Stomach (tissue), 9 donors: ENCODE results near the gene GPR34. TPM values are rescaled to one million over a fixed set of nuclear protein-coding genes. Genes with fewer than 3 reads are reported as not detected.

Experiments used
- DNase-seq, 2 donors: peaks; one replicate each; pipeline versions ENCODE4 v3.0.0 to v3.0.0-alpha.2; 2013 to 2019
- H3K27ac ChIP-seq, 5 donors: fragments of 200-600 bp in 4 of 5; sonication (generic) in 4 of 5; one replicate each; pipeline ENCODE4 v1.5.1; 2013 to 2019; ENCODE audit warnings: mild to moderate bottlenecking in 1 of 5, moderate library complexity in 1 of 5
- H3K27me3 ChIP-seq, 3 donors: fragments of 200-600 bp; sonication (generic); one replicate each; pipeline ENCODE4 v1.5.1; 2017 to 2019; ENCODE audit warnings: mixed run types in 1 of 3
- H3K36me3 ChIP-seq, 4 donors: fragments of 200-600 bp; sonication (generic); 1 replicate in 3 of 4; 2 replicates in 1 of 4; pipeline ENCODE4 v1.5.1; 2016 to 2019
- H3K4me1 ChIP-seq, 4 donors: fragments of 200-600 bp; sonication (generic); one replicate each; pipeline ENCODE4 v1.5.1; 2016 to 2019
- H3K4me3 ChIP-seq, 4 donors: fragments of 200-600 bp; sonication (generic) in 3 of 4; one replicate each; pipeline ENCODE4 v1.5.1; 2016 to 2019; ENCODE audit warnings: mild to moderate bottlenecking in 1 of 4
- H3K9me3 ChIP-seq, 4 donors: fragments of 200-600 bp; sonication (generic); one replicate each; pipeline ENCODE4 v1.5.1; 2016 to 2019
- CTCF ChIP-seq, 7 experiments: fragments of 450-650 bp in 4 of 7; fragments of 200-600 bp in 3 of 7; sonication (generic) in 3 of 7; IDR thresholded peaks; one replicate each; pipeline ENCODE4 v1.5.1; 2016 to 2019; ENCODE audit warnings: antibody characterized with exemption in 7 of 7, control low read depth in 2 of 7, mild to moderate bottlenecking in 1 of 7
- EP300 ChIP-seq: sonication (generic); formaldehyde crosslinking; IDR thresholded peaks from one replicate; pipeline ENCODE4 v1.6.1; 2017; ENCODE audit warnings: antibody characterized with exemption
- POLR2A ChIP-seq, 4 donors: fragments of 450-650 bp; IDR thresholded peaks; one replicate each; pipeline ENCODE4 v1.6.1; 2016; ENCODE audit warnings: antibody characterized with exemption in 4 of 4, control low read depth in 2 of 4, mild to moderate bottlenecking in 1 of 4, moderate library complexity in 1 of 4
- POLR2AphosphoS5 ChIP-seq, 3 donors: sonication (generic); formaldehyde crosslinking; IDR thresholded peaks; one replicate each; pipeline ENCODE4 v1.6.1; 2016; ENCODE audit warnings: antibody characterized with exemption in 3 of 3
- WGBS, 5 donors: extraction: QIAGEN DNeasy Blood & Tissue Kit in 3 of 5; methylation state at CpG; one replicate each; pipeline versions ENCODE4 v1.1.5 to v1.1.7; 2013 to 2018; 5-methylcytosine and 5-hydroxymethylcytosine counted together
- intact Hi-C: fragments of 100-400 bp; cut with DNase I; formaldehyde crosslinking; loops from one replicate; pipeline ENCODE4 v1.15.1; 2023; ENCODE audit warnings: low total_unique reads
- polyA plus RNA-seq, 3 donors: library from polyadenylated mRNA; stranded (reverse); fragments of 200-250 nt; gene quantifications; one replicate each; pipeline ENCODE4 v1.2.3, GENCODE V29; 2013
- small RNA-seq, 4 donors: library from RNA; depleted of rRNA; stranded (forward); fragments of <200 nt; gene quantifications; one replicate each; pipeline ENCODE3, GENCODE V24; 2016
- total RNA-seq, 5 donors: library from RNA; depleted of rRNA; stranded (reverse); fragments of >200 nt; gene quantifications; one replicate each; pipeline versions ENCODE4 v1.1.0 to v1.2.3, GENCODE V29; 2014 to 2016
- donor health status: healthy with polysubstance abuse.
- donor health status: Bipolar disorder and iron deficiency.
- donor health status: healthy.

GPR34 gene
- total and polyA plus RNA-seq, 8 donors, result 0.45 to 10.1 (median 6.2) TPM; not detected in 1

- TF ChIP-seq POLR2AphosphoS5 (IDR thresholded peaks at IDR 0.05) (no peak), EP300 (no peak), CTCF (IDR thresholded peaks at IDR 0.05) (no peak), POLR2A (IDR thresholded peaks at IDR 0.05) (no peak)
- H3K36me3 ChIP-seq, result no peaks in the 10 kb centered on the region
- H3K27me3 ChIP-seq, result no peaks in the 10 kb centered on the region
- H3K9me3 ChIP-seq, result no peaks in the 10 kb centered on the region
- intact Hi-C loops, result no loop called here
- no peak overlapping the region for H3K4me3 ChIP-seq
- peak in 1 of 2 donors; percentile 18 for DNase-seq
- 42 to 75% (median 67%) methylated on average over 1 of the region's 1 CpG for WGBS, 5 donors
- no peaks in the 10 kb centered on the region for H3K4me1 ChIP-seq
- H3K27ac ChIP-seq, result peak overlapping the region in 1 of 5 donors; percentile 12
Observed at GRCh38 chrX:41733939-41734338, 45.2 kb downstream of the GPR34 start.

GRCh38 chrX:41734530-41734929, 45.8 kb downstream of the GPR34 start:
- intact Hi-C loops, result no loop called here
- H3K27ac ChIP-seq, result no peak overlapping the region
- WGBS, 5 donors, result 12 to 33% (median 21%) methylated on average over 1 of the region's 1 CpG
- H3K9me3 ChIP-seq, result no peaks in the 10 kb centered on the region
- TF ChIP-seq EP300 (no peak), CTCF (IDR thresholded peaks at IDR 0.05) (peak in 3 of 7 experiments; percentile 15 to 28 (median 21)), POLR2A (IDR thresholded peaks at IDR 0.05) (no peak)
- no peak overlapping the region for H3K4me3 ChIP-seq
- H3K27me3 ChIP-seq, result no peaks in the 10 kb centered on the region
- H3K4me1 ChIP-seq, result no peaks in the 10 kb centered on the region
- peak in 1 of 2 donors; percentile 19 for DNase-seq
- H3K36me3 ChIP-seq, result no peaks in the 10 kb centered on the region

GRCh38 chrX:41737065-41737464, 48.3 kb downstream of the GPR34 start:
- TF ChIP-seq POLR2A (IDR thresholded peaks at IDR 0.05) (no peak), POLR2AphosphoS5 (IDR thresholded peaks at IDR 0.05) (no peak), EP300 (no peak), CTCF (IDR thresholded peaks at IDR 0.05) (no peak)
- Histone ChIP-seq H3K27ac (no peak overlapping the region), H3K4me3 (no peak overlapping the region), H3K9me3 (no peaks in the 10 kb centered on the region), H3K27me3 (peaks cover 0 to 2% (median 0%) of the 10 kb centered on the region in 3 donors), H3K36me3 (no peaks in the 10 kb centered on the region), H3K4me1 (no peaks in the 10 kb centered on the region)
- WGBS, 5 donors, result 49 to 57% (median 55%) methylated on average over 7 of the region's 7 CpGs
- intact Hi-C loops, result no loop called here
- peak in 1 of 2 donors; percentile 45 for DNase-seq

GRCh38 chrX:41739871-41740270, 51.1 kb downstream of the GPR34 start:
- Histone ChIP-seq H3K4me1 (no peaks in the 10 kb centered on the region), H3K4me3 (no peak overlapping the region), H3K27ac (no peak overlapping the region), H3K27me3 (peaks cover 0 to 5% (median 0%) of the 10 kb centered on the region in 3 donors), H3K9me3 (no peaks in the 10 kb centered on the region), H3K36me3 (peaks cover 0 to 6% (median 2%) of the 10 kb centered on the region in 4 donors)
- WGBS, 5 donors, result 94 to 100% (median 95%) methylated on average over 1 of the region's 1 CpG
- intact Hi-C loops, result no loop called here
- no peak for DNase-seq
- TF ChIP-seq POLR2AphosphoS5 (IDR thresholded peaks at IDR 0.05) (no peak), POLR2A (IDR thresholded peaks at IDR 0.05) (no peak), EP300 (no peak), CTCF (IDR thresholded peaks at IDR 0.05) (no peak)

Small RNA genes lying within 50 kb of the gene (small RNA-seq; reads per million reads assigned to genes)
- gene RN7SL144P, result 0 to 0.77 (median 0) reads per million in 4 donors

Other genes starting within 250 kb of the GPR34 start
- not detected for gene NYX, start 241.6 kb upstream of the GPR34 start, total RNA-seq
- gene NYX, start 241.6 kb upstream of the GPR34 start, polyA plus RNA-seq, result not detected
- gene GPR82, start 35.2 kb downstream of the GPR34 start, total RNA-seq, result under 1 TPM in 3 of 5 donors, not detected in 2; under 0.01 to 0.37 (median 0.29) TPM
- under 1 TPM in 2 of 3 donors, not detected in 1; 0.18 to 0.25 TPM for gene GPR82, start 35.2 kb downstream of the GPR34 start, polyA plus RNA-seq
- 10 to 100 TPM; 32.0 to 82.0 (median 38.8) TPM for gene CASK, start 234.6 kb downstream of the GPR34 start, total RNA-seq
- 10 to 100 TPM in 1 of 3 donors, 1 to 10 TPM in 2; 7.3 to 14.4 (median 7.3) TPM for gene CASK, start 234.6 kb downstream of the GPR34 start, polyA plus RNA-seq